ENCODE measurements around the gene ARHGEF10L. TPM values are rescaled to one million over a fixed set of nuclear protein-coding genes. Genes with fewer than 3 reads are reported as not detected.
A peak's percentile ranks its signal among the peaks of the same experiment; 100 is the strongest.
"Not testable (repeated sequence)": the region's sequence is repeated elsewhere in the genome, so short reads cannot be mapped to it uniquely, and the experiment has no call there.

Gene ARHGEF10L, protein sequence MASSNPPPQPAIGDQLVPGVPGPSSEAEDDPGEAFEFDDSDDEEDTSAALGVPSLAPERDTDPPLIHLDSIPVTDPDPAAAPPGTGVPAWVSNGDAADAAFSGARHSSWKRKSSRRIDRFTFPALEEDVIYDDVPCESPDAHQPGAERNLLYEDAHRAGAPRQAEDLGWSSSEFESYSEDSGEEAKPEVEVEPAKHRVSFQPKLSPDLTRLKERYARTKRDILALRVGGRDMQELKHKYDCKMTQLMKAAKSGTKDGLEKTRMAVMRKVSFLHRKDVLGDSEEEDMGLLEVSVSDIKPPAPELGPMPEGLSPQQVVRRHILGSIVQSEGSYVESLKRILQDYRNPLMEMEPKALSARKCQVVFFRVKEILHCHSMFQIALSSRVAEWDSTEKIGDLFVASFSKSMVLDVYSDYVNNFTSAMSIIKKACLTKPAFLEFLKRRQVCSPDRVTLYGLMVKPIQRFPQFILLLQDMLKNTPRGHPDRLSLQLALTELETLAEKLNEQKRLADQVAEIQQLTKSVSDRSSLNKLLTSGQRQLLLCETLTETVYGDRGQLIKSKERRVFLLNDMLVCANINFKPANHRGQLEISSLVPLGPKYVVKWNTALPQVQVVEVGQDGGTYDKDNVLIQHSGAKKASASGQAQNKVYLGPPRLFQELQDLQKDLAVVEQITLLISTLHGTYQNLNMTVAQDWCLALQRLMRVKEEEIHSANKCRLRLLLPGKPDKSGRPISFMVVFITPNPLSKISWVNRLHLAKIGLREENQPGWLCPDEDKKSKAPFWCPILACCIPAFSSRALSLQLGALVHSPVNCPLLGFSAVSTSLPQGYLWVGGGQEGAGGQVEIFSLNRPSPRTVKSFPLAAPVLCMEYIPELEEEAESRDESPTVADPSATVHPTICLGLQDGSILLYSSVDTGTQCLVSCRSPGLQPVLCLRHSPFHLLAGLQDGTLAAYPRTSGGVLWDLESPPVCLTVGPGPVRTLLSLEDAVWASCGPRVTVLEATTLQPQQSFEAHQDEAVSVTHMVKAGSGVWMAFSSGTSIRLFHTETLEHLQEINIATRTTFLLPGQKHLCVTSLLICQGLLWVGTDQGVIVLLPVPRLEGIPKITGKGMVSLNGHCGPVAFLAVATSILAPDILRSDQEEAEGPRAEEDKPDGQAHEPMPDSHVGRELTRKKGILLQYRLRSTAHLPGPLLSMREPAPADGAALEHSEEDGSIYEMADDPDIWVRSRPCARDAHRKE (N-terminal part only)
- 12.1 TPM for polyA plus RNA-seq (2013, experiment 1 of 2; ENCODE audit: insufficient read length)
- polyA plus RNA-seq (2013, experiment 2 of 2; ENCODE audit: insufficient read length) = 12.4 TPM

DNA sequence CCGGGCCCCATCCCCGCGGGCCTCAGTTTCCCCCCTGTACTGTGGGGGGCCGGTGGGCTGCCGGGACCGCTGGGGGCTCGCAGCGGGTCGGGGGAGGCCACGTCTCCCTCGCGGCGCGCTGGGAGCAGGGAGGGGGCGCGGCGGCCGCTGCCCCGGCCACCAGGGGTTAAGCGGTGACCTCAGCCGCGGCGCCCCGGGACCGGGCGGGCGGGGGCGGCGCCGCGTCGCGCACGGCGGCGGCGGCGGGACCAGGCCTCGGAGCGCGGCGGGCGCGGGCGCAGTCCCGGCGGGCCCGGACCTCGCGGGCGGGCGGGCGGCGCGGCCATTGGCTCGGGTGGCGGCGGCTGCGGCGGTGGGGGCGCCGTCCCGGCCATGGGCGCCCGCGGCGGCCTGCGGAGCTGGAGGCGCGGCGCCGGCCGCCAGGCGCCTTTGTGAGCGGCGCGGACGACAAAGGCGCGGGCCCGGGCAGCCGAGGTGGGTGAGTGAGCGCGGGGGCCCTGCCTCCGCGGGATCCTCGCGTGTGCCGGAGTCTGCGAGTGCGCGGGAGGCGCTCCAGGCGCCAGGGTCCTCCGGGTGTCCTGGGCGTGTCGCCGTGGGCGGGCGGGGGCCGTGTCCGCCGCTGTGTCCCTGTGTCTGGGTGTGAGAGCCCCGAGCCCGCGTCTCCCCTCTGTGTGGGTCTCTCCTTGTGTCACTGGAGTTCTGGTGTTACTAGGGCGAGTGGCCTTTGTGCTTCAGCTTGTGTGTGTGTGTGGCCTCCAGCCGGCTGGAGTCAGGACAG, at the start of gene ARHGEF10L:
TSS of gene ARHGEF10L (plus strand) at position 222 of the 778 bp plus-strand sequence. CDS start 40,898 bp downstream, outside the sequence.
- peak; percentile 36 for DNase-seq

DNA sequence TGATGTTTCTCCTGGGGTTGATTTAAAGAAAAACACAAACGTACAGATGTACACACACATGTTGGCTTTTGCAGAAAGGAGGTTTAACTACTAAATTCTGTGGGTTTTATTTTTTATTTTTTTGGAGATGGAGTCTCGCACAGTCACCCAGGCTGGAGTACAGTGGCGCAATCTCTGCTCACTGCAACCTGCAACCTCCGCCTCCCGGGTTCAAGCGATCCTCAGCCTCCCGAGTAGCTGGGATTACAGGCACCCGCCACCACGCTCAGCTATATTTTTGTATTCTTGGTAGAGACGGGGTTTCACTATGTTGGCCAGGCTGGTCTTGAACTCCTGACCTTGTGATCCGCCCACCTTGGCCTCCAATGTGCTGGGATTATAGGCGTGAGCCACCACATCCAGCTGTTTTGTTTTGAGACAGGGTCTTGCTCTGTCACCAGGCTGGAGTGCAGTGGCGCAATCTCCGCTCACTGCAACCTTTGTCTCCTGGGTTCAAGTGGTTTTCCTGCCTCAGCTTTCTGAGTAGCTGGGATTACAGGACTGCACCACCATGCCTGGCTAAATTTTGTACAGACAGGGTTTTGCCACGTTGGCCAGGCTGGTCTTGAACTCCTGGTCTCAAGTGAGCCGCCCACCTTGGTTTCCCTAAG, 49.6 kb upstream of the ARHGEF10L start:
- not testable (repeated sequence) for DNase-seq

DNA sequence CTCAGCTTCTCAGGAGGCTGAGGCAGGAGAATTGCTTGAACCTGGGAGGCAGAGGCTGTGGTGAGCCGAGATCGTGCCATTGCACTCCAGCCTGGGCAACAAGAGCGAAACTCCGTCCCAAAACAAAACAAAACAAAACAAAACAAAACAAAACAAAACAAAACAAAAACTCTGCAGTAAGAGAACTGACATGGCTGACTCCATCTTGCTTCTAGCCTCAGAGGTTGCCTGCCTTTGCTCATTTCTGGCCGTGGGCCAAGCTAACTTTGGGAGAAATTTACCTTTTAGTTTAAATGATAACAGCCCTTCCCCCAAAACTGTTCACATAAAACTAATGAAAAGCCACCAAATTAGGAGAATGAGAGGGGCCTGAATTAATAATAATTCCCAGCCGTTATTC, 48.8 kb upstream of the ARHGEF10L start:
- DNase-seq = not testable (repeated sequence)

DNA sequence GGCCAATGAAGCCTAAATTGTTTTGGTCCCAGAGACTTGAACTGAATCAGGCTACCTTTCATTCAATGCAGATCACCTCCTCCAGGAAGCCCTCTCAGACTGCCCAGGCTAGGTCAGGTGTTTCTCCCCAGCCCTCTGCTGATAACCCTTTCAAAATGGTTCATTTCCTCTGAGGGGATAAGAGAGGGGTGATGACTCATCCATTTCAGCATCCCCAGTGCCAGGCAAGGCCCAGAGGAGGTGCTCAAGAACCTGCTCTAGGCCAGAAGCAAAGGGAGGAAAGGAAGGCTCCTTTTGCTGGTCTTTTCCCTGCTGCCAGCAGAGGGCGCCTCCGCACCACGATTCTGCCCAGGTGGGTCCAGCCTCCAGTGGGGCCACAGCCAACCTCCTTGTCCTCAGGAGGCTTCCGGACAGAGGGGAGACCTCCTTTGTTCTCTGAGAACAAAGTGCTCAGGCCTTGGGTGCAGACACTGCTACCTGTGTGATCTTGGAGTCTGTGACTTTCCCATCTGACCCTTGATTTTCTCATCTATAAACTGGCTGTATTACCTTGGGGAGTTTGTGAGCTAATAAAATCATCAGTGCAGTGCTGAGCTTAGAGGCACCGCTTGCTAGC, 45.3 kb upstream of the ARHGEF10L start:
- DNase-seq = peak; percentile 71

DNA sequence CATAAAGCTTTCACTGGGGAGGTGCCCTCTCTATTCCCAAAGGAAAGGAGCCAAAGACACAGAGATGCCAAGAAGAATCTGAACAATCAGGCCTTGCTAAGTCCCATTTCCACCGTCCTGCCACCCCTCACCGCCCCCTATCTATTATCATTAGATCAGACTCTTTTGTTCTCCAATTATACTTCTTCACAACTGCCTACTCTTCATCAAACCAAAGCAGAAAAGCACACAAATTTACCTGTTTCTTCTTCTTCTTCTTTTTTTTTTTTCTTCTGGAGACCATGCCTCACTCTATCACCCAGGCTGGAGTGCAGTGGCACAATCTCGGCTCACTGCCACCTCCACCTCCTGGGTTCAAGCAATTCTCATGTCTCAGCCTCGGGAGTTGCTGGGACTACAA, 43.1 kb upstream of the ARHGEF10L start:
- DNase-seq = no peak

DNA sequence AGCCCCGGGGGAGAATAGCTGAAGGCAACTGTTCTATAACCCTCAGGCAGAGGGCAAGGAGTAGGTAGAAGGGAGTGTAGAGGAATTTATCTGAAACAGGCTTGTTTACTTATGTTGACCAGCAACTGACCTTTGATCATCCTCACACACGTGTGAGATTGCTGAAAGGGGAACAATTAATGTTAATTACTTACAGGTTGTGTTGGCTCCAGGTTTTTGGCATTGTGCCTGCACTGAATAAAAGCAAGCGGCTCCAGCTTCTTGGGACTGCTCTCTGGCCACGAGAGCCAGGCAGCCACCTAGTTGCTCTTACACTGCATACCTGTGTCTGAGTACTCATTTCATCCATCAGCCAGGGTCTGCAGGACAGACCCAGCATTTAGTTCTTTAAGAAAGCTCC, 41.3 kb upstream of the ARHGEF10L start:
- no peak for DNase-seq

DNA sequence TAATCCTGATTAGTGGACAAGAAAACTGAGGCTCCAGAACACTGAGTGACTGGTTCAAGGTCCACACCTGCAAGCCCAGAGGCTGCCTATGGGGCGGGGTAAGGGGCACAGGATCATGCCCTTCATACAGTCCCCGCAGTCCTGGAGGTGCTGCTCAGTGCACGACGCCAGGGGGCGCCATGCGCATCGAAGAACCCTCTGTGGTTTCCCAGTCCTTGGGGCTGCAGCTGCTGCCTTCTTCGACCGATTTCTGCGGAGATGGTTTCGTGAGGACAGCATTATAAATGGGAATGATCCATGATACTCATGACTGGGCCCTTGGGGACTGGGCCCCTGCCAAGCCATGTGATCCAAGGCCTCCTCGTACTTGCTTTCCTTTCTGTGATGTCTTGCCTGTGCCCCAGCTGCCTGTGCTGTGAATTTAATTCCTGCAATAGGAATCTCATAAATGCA, 37.1 kb upstream of the ARHGEF10L start:
- DNase-seq = peak; percentile 86

- DNase-seq = no peak
Observed at GRCh38 chr1:17503146-17503545, 36.4 kb upstream of the ARHGEF10L start.

- DNase-seq = not testable (repeated sequence)
Observed at GRCh38 chr1:17507200-17507599, 32.3 kb upstream of the ARHGEF10L start.

DNA sequence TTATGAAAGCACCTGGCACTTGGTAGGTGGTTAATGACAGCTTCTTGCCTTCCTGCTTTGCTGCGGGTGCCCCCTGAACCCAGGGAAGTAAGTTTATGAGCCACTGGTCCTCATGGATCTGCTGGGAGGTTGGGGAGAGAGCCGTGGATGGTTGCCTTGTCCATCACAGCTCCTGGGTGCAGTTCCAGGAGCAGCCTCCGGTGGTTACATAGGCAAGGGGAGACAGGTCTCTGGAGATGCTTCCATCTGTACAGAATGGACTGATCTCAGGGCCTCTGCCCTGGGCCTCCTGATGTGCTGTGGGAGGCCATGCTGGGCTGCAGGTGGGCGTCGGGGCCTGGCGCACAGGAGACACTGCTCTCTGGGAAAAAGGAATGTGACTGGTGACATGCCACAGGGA, 31.6 kb upstream of the ARHGEF10L start:
- DNase-seq = no peak

- DNase-seq = no peak
Observed at GRCh38 chr1:17509363-17509762, 30.1 kb upstream of the ARHGEF10L start.

DNA sequence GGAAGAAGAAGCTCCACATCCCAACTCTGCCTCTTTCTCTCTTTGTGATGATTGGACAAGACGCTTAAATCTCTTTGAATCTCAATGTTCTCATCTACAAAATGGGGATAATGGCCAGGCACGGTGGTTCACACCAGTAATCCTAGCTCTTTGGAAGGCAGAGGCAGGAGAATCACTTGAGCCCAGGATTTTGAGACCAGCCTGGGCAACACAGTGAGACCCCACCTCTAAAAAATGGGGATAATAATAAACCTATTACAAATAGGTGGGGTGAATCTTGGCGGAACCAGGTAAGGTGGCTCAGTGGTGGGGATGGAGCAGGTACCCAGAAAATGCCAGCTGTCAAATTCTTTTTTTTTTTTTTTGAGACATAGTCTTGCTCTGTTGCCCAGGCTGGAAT, 29.4 kb upstream of the ARHGEF10L start:
- DNase-seq = no peak

GRCh38 chr1:17511188-17511587, 28.3 kb upstream of the ARHGEF10L start:
- no peak for DNase-seq

- DNase-seq = no peak
Observed at GRCh38 chr1:17513131-17513530, 26.4 kb upstream of the ARHGEF10L start.

- no peak for DNase-seq
Observed at GRCh38 chr1:17514776-17515175, 24.7 kb upstream of the ARHGEF10L start.

DNA sequence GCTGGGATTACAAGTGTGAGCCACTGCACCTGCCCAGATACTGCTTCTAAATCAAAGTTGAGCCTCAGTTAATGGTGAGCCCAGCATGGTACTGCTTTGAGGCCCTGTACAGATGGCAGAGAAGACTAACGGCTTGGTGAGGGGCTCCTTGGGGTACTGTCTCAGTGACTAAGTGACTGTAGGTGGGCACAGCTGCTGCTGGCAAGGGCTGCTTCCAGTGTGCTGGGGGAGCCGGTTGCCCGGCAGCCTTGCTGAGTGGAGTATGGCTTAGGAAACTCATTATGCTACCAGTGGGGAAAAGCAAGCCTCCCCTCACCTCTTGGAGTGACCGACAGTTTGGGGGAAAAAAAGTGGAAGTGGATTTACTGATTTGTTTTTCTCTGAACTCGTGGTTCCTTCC, 23.6 kb upstream of the ARHGEF10L start:
- no peak for DNase-seq

- no peak for DNase-seq
Observed at GRCh38 chr1:17516303-17517214, 22.9 kb upstream of the ARHGEF10L start.

- no peak for DNase-seq
Observed at GRCh38 chr1:17520041-17520440, 19.5 kb upstream of the ARHGEF10L start.

Measured in fibroblast of skin of scalp (primary cell).